Measurements from ENCODE around the gene ARMH4. TPM values are rescaled to one million over a fixed set of nuclear protein-coding genes. Genes with fewer than 3 reads are reported as not detected.

ARMH4 gene
- polyA plus RNA-seq, 1 experiment = 1.6 TPM

DNA sequence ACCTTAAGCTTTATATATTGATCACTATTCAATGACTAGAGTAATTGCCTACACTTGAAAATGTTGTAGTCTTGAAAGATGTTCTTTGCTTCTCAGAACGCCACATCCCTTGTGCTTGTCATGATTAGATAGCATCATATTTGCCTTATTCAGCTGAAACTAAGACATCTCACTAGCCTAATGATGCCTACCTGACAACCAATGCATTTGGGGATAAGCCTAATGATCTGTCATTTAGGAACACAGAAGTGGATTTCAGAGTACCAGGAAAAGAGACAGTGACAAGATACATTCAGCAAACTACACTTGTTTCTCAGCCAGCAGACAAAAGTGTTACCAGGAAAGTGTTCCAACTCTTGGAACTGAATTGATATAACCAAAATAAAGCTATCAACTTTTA, 83.7 kb downstream of the ARMH4 start:
- Histone ChIP-seq H3K27me3 (ENCODE audit: control insufficient read depth, insufficient read depth, low read length) (peaks cover 2% of the 10 kb centered on the region; the same call in 1 of the 2 replicates), H3K4me3 (ENCODE audit: low read depth, low read length) (no peak overlapping the region), H3K36me3 (ENCODE audit: control insufficient read depth, insufficient read depth, low read length) (no peaks in the 10 kb centered on the region)
- ChIA-PET POLR2A (no interaction called here), CTCF (interaction anchor here (0.9 to 1.5 kb wide), 2 partner anchors 582 to 585 kb away, joined by 3 to 5 read pairs; no protein-coding TSS in a partner anchor)
- TF ChIP-seq, protein P1, sequence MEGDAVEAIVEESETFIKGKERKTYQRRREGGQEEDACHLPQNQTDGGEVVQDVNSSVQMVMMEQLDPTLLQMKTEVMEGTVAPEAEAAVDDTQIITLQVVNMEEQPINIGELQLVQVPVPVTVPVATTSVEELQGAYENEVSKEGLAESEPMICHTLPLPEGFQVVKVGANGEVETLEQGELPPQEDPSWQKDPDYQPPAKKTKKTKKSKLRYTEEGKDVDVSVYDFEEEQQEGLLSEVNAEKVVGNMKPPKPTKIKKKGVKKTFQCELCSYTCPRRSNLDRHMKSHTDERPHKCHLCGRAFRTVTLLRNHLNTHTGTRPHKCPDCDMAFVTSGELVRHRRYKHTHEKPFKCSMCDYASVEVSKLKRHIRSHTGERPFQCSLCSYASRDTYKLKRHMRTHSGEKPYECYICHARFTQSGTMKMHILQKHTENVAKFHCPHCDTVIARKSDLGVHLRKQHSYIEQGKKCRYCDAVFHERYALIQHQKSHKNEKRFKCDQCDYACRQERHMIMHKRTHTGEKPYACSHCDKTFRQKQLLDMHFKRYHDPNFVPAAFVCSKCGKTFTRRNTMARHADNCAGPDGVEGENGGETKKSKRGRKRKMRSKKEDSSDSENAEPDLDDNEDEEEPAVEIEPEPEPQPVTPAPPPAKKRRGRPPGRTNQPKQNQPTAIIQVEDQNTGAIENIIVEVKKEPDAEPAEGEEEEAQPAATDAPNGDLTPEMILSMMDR (IDR thresholded peaks at IDR 0.05; ENCODE audit: insufficient read depth, low read depth, low read length) = no peak
- DNase-seq (ENCODE audit: low read depth) = no peak

DNA sequence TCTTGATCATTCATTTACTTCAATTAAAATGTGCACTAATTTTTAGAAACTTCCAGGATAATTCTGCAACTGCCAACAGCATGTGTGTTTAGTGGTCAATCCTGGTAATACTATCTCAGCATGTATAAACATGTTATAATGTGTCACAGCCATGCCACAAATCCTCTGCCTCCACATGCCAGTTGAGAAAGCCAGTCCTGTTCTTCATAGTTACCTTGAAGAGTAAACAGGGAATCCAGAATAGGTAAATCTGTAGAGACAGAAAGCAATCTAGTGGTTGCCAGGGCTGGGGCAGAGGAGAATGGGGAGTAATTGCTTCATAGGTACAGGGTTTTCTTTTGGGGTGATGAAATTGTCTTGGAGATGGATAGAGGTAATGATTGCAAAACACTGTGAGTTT, 85.9 kb downstream of the ARMH4 start:
- Histone ChIP-seq H3K27me3 (ENCODE audit: control insufficient read depth, insufficient read depth, low read length) (peaks cover 2% of the 10 kb centered on the region; the same call in 1 of the 2 replicates), H3K36me3 (ENCODE audit: control insufficient read depth, insufficient read depth, low read length) (no peaks in the 10 kb centered on the region), H3K4me3 (ENCODE audit: low read depth, low read length) (no peak overlapping the region)
- TF ChIP-seq, protein P1 (IDR thresholded peaks at IDR 0.05; ENCODE audit: insufficient read depth, low read depth, low read length) = no peak
- CTCF ChIA-PET = interaction anchor here (1.6 kb wide), 1 partner anchor 11 kb away, joined by 5 read pairs; no protein-coding TSS in a partner anchor
- no peak for DNase-seq (ENCODE audit: low read depth)
- POLR2A ChIA-PET = no interaction called here

DNA sequence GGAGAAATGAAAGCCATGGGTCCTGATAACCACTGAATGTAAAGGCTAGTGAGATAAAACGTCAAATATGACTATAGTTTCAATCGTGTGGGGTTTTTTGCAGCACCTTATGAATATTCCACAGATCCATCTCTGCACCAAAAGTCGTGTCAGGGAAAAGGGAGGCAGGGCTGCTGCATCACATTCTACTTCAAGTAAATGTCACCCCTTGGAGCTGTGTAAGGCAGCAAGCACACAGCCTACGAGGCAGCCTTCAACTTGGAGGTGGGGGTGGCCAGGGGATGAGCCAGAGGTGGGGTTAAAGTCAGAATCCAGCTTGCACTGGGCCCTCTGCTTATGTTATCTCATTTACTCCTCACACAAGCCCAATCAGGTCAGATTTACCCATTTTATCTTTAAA, 90.4 kb downstream of the ARMH4 start:
- TF ChIP-seq, protein P1 (IDR thresholded peaks at IDR 0.05; ENCODE audit: insufficient read depth, low read depth, low read length) = no peak
- CTCF ChIA-PET = interaction anchor here (1.9 kb wide), 1 partner anchor 10 kb away, joined by 6 read pairs; no protein-coding TSS in a partner anchor
- no peak for DNase-seq (ENCODE audit: low read depth)

DNA sequence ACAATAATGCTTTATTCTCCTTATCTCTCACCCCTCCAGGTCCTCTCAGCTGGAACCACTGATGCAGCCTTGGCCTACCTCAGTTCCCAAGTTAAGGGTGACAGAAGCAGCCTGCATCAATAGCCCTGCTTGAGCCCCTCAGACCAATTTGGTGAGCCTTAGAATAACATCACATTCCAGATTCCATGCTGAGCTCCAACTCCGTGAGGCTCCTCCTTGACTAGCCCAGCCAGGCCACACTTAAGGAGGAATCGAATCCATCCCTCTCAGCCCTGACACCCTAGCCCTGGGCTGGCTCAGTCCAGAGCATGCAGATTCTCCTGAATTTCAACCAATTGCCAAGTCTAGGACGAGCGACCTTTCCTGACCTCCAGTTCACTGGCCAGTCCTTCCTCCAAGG, 91.1 kb downstream of the ARMH4 start:
- POLR2A ChIA-PET = no interaction called here
- DNase-seq (ENCODE audit: low read depth) = no peak
- TF ChIP-seq, protein P1 (IDR thresholded peaks at IDR 0.05; ENCODE audit: insufficient read depth, low read depth, low read length) = no peak
- Histone ChIP-seq H3K4me3 (ENCODE audit: low read depth, low read length) (no peak overlapping the region), H3K27me3 (ENCODE audit: control insufficient read depth, insufficient read depth, low read length) (no peaks in the 10 kb centered on the region), H3K36me3 (ENCODE audit: control insufficient read depth, insufficient read depth, low read length) (no peaks in the 10 kb centered on the region)
- CTCF ChIA-PET = interaction anchor here (1.9 kb wide), 1 partner anchor 11 kb away, joined by 6 read pairs; no protein-coding TSS in a partner anchor

More for the DNA sequence above, 90.4 kb downstream of the ARMH4 start:
- POLR2A ChIA-PET = no interaction called here
- Histone ChIP-seq H3K27me3 (ENCODE audit: control insufficient read depth, insufficient read depth, low read length) (no peaks in the 10 kb centered on the region), H3K4me3 (ENCODE audit: low read depth, low read length) (no peak overlapping the region), H3K36me3 (ENCODE audit: control insufficient read depth, insufficient read depth, low read length) (no peaks in the 10 kb centered on the region)

DNA sequence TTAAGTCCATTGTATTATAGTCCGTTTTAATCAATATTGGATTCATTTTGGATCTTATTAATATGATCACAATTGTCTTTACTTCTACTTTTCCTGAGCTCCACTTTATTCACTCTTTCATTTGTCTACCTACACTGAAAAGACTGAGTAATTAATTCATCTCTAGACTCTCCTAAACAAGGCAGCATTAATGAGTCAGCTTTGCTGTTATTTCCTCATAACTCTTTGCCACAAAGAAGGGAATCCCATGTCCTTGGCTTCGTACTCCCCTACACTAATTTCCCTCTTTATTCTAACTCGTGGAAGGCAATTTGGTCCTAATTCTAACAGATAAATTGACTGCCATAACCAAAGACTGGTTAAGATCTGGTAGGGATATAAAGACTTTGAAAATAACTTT, 91.9 kb downstream of the ARMH4 start:
- TF ChIP-seq, protein P1 (IDR thresholded peaks at IDR 0.05; ENCODE audit: insufficient read depth, low read depth, low read length) = no peak
- POLR2A ChIA-PET = no interaction called here
- Histone ChIP-seq H3K36me3 (ENCODE audit: control insufficient read depth, insufficient read depth, low read length) (no peaks in the 10 kb centered on the region), H3K27me3 (ENCODE audit: control insufficient read depth, insufficient read depth, low read length) (no peaks in the 10 kb centered on the region), H3K4me3 (ENCODE audit: low read depth, low read length) (no peak overlapping the region)
- no peak for DNase-seq (ENCODE audit: low read depth)
- CTCF ChIA-PET = interaction anchor here (0.8 to 1.6 kb wide), 2 partner anchors 13 to 14 kb away, joined by 3 to 7 read pairs; no protein-coding TSS in a partner anchor

Measured in BJ (cell line).